Mesendoderm (in vitro differentiated cells): ENCODE measurements around the gene SPATA12.
A peak's percentile ranks its signal among the peaks of the same experiment; 100 is the strongest.

Experiments
- DNase-seq: peaks from one replicate; pipeline ENCODE4 v3.0.0; 2013
- H2AK5ac ChIP-seq: 2 replicates; pipeline ENCODE4 v1.6.1; 2013; ENCODE audit warnings: low read length, inconsistent platforms
- H2BK120ac ChIP-seq: 2 replicates; pipeline ENCODE4 v1.6.1; 2013; ENCODE audit warnings: low read depth, mild to moderate bottlenecking, low read length, moderate library complexity, mixed read lengths
- H2BK15ac ChIP-seq: replicated peaks from 2 replicates; pipeline ENCODE4 v1.6.1; 2013; ENCODE audit warnings: low read depth, mild to moderate bottlenecking, moderate library complexity
- H2BK5ac ChIP-seq: 2 replicates; pipeline ENCODE4 v1.6.1; 2013; ENCODE audit warnings: low read length, inconsistent platforms
- H3K18ac ChIP-seq: 2 replicates; pipeline ENCODE4 v1.6.1; 2013; ENCODE audit warnings: mild to moderate bottlenecking, low read length, mixed read lengths
- H3K23ac ChIP-seq: one replicate; pipeline ENCODE4 v1.6.1; 2013; ENCODE audit warnings: low read length
- H3K27ac ChIP-seq: 2 replicates; pipeline ENCODE4 v1.5.1; 2013; ENCODE audit warnings: low read depth, mild to moderate bottlenecking, inconsistent platforms, low read length, moderate library complexity
- H3K27me3 ChIP-seq: 2 replicates; pipeline ENCODE4 v1.6.1; 2013; ENCODE audit warnings: low read length, control low read depth, mild to moderate bottlenecking, inconsistent platforms; ENCODE audit not compliant: insufficient read depth, poor library complexity
- H3K36me3 ChIP-seq: 2 replicates; pipeline ENCODE4 v1.6.1; 2013; ENCODE audit warnings: low read length, inconsistent platforms; ENCODE audit not compliant: control insufficient read depth, insufficient read depth
- H3K4ac ChIP-seq: one replicate; pipeline ENCODE4 v1.6.1; 2013; ENCODE audit warnings: low read depth, mild to moderate bottlenecking, low read length, moderate library complexity
- H3K4me1 ChIP-seq: 2 replicates; pipeline ENCODE4 v1.6.1; 2013; ENCODE audit warnings: low read depth, low read length, inconsistent platforms; ENCODE audit not compliant: control insufficient read depth
- H3K4me2 ChIP-seq: 2 replicates; pipeline ENCODE4 v1.6.1; 2013; ENCODE audit warnings: low read length
- H3K4me3 ChIP-seq: 2 replicates; pipeline ENCODE4 v1.5.1; 2013; ENCODE audit warnings: mild to moderate bottlenecking, low read length
- H3K56ac ChIP-seq: one replicate; pipeline ENCODE4 v1.6.1; 2013; ENCODE audit warnings: low read length
- H3K79me1 ChIP-seq: 2 replicates; pipeline ENCODE4 v1.6.1; 2013; ENCODE audit warnings: low read length, inconsistent platforms
- H3K79me2 ChIP-seq: 2 replicates; pipeline ENCODE4 v1.6.1; 2013; ENCODE audit warnings: mild to moderate bottlenecking, low read length; ENCODE audit not compliant: control insufficient read depth, insufficient read depth
- H3K9ac ChIP-seq: 2 replicates; pipeline ENCODE4 v1.6.1; 2013; ENCODE audit warnings: low read length, inconsistent platforms
- H4K5ac ChIP-seq: one replicate; pipeline ENCODE4 v1.6.1; 2013; ENCODE audit warnings: low read length
- H4K8ac ChIP-seq: one replicate; pipeline ENCODE4 v1.6.1; 2013; ENCODE audit warnings: low read depth, mild to moderate bottlenecking, control low read depth, low read length, moderate library complexity
- WGBS: extraction: QIAGEN DNeasy Blood & Tissue Kit; methylation state at CpG from one replicate; pipeline ENCODE4 v1.1.7; 2013; ENCODE audit warnings: low lambda C conversion rate, missing lambda C conversion rate; ENCODE audit not compliant: insufficient coverage; ENCODE audit errors: extremely low coverage; 5-methylcytosine and 5-hydroxymethylcytosine counted together

SPATA12 gene

GRCh38 chr3:57089043-57089442, 28.6 kb downstream of the SPATA12 start:
- no peak for DNase-seq
- peaks cover 2% of the 10 kb centered on the region for H3K4me1 ChIP-seq
- H3K27me3 ChIP-seq: no peaks in the 10 kb centered on the region
- no peak overlapping the region for H4K5ac ChIP-seq
- no peak overlapping the region for H3K18ac ChIP-seq
- no peak overlapping the region for H2BK15ac ChIP-seq
- H4K8ac ChIP-seq: no peak overlapping the region
- H2AK5ac ChIP-seq: no peak overlapping the region
- H3K27ac ChIP-seq: no peak overlapping the region
- H2BK120ac ChIP-seq: no peak overlapping the region
- H3K36me3 ChIP-seq: no peaks in the 10 kb centered on the region
- H3K23ac ChIP-seq: no peak overlapping the region
- no peak overlapping the region for H2BK5ac ChIP-seq
- H3K56ac ChIP-seq: no peak overlapping the region
- H3K4me2 ChIP-seq: no peak overlapping the region
- no CpG with 5 or more reads among the region's 4 CpGs for WGBS
- H3K4ac ChIP-seq: no peak overlapping the region
- H3K4me3 ChIP-seq: no peak overlapping the region
- peaks cover 4% of the 10 kb centered on the region for H3K79me1 ChIP-seq
- no peak overlapping the region for H3K9ac ChIP-seq
- peaks cover 2% of the 10 kb centered on the region for H3K79me2 ChIP-seq

GRCh38 chr3:57091521-57092273, 31.2 kb downstream of the SPATA12 start:
- Histone ChIP-seq H3K9ac (no peak overlapping the region), H3K4me2 (no peak overlapping the region), H3K27me3 (no peaks in the 10 kb centered on the region), H3K56ac (no peak overlapping the region), H3K79me2 (peaks cover 4% of the 10 kb centered on the region), H2BK5ac (no peak overlapping the region), H3K23ac (no peak overlapping the region), H3K4ac (no peak overlapping the region), H3K79me1 (peaks cover 15% of the 10 kb centered on the region), H4K5ac (no peak overlapping the region), H2BK15ac (no peak overlapping the region), H3K4me1 (peaks cover 2% of the 10 kb centered on the region), H2AK5ac (no peak overlapping the region), H3K4me3 (no peak overlapping the region), H3K36me3 (peaks cover 5% of the 10 kb centered on the region), H3K18ac (no peak overlapping the region), H2BK120ac (no peak overlapping the region), H3K27ac (no peak overlapping the region), H4K8ac (no peak overlapping the region)
- WGBS: no CpG with 5 or more reads among the region's 3 CpGs
- DNase-seq: peak; percentile 81

DNA sequence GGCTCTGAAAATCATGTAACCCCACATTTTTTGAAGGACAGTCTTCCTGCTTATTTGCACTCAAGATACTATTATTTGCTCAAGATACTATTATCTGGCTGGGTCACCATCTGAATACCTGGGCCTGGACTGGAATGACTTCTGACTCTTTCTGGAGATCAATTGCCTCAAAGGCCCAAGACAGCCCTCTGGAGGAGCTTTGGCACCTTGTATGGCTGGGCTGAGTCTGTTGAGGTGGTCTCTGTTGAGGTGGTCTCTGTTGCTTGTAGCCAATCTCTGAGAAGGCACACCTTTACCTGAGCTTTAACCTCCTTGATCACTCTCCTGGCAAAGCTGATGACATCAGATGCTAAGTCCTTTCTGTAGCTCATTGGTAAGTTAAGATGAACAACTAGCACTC, 33.0 kb downstream of the SPATA12 start:
- Histone ChIP-seq H3K9ac (no peak overlapping the region), H3K36me3 (peaks cover 17% of the 10 kb centered on the region), H3K18ac (no peak overlapping the region), H3K27ac (no peak overlapping the region), H3K4me2 (no peak overlapping the region), H2AK5ac (no peak overlapping the region), H3K27me3 (no peaks in the 10 kb centered on the region), H3K56ac (no peak overlapping the region), H3K4me3 (no peak overlapping the region), H2BK5ac (no peak overlapping the region), H3K23ac (no peak overlapping the region), H3K79me2 (peaks cover 4% of the 10 kb centered on the region), H2BK120ac (no peak overlapping the region), H3K79me1 (peaks cover 21% of the 10 kb centered on the region), H3K4me1 (peaks cover 2% of the 10 kb centered on the region), H4K5ac (no peak overlapping the region), H3K4ac (no peak overlapping the region), H2BK15ac (no peak overlapping the region), H4K8ac (no peak overlapping the region)
- DNase-seq: no peak

DNA sequence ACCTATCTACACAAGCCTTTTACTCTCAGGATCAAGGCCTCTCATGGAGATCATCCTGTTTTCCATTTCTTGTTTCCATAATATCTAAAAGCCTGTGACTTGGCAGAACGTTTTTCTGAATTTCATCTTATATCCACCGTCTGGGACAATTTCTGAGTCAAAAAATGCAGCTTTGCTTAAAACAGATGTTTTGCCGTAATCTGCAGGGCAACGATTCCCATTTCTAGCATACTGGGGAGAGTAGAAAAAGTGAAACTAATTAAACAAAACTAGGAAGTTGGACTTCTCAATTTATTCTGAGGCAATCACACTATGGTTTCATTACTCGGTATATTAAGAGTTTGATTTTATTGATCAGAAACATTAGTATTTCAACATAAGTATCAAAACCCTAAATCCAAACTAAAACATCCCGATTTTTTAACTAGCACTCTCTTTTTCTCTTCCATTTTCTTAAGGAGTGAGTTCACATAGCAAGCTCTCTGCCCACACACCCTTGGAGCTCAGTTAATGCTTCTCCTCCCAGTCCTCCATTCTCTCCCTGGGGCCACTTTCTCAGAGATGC, 33.6 kb downstream of the SPATA12 start:
- Histone ChIP-seq H4K5ac (no peak overlapping the region), H3K36me3 (peaks cover 21% of the 10 kb centered on the region), H2BK5ac (no peak overlapping the region), H3K27me3 (no peaks in the 10 kb centered on the region), H2BK15ac (no peak overlapping the region), H3K56ac (no peak overlapping the region), H3K18ac (no peak overlapping the region), H3K4ac (no peak overlapping the region), H2BK120ac (no peak overlapping the region), H3K79me1 (peaks cover 23% of the 10 kb centered on the region), H3K4me1 (peaks cover 2% of the 10 kb centered on the region), H3K9ac (no peak overlapping the region), H3K23ac (no peak overlapping the region), H2AK5ac (no peak overlapping the region), H4K8ac (no peak overlapping the region), H3K79me2 (peaks cover 4% of the 10 kb centered on the region), H3K4me3 (no peak overlapping the region), H3K27ac (no peak overlapping the region), H3K4me2 (no peak overlapping the region)
- DNase-seq: no peak
- 100% methylated on average over 1 of the region's 6 CpGs for WGBS

GRCh38 chr3:57094575-57094974, 34.1 kb downstream of the SPATA12 start:
- H3K4me3 ChIP-seq: no peak overlapping the region
- no peak for DNase-seq
- no peak overlapping the region for H3K27ac ChIP-seq

DNA sequence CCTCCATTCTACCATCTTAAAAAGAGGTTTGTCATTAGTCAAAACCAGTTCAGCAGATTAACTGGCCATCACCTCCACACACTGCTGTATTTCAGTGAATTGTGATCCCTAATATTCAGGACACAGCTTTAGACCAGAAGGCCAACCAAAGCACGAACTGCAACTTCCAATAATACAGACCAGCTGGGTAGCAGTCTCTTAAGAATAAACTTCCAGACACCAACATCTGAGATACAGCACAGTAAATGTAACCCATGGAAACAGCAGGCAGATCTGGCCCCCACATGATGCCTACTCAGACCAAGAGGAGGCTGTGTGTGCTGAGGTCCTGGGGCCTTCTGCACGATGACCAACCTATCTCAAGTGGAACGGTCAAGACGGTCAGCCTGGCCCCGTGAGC, 34.9 kb downstream of the SPATA12 start:
- Histone ChIP-seq H3K4me2 (no peak overlapping the region), H3K36me3 (peaks cover 22% of the 10 kb centered on the region), H3K79me1 (peaks cover 23% of the 10 kb centered on the region), H3K27ac (no peak overlapping the region), H2BK15ac (no peak overlapping the region), H3K9ac (no peak overlapping the region), H4K8ac (no peak overlapping the region), H3K79me2 (peaks cover 4% of the 10 kb centered on the region), H3K4ac (no peak overlapping the region), H3K56ac (no peak overlapping the region), H4K5ac (no peak overlapping the region), H2BK120ac (no peak overlapping the region), H3K18ac (no peak overlapping the region), H2BK5ac (no peak overlapping the region), H3K4me3 (no peak overlapping the region), H2AK5ac (no peak overlapping the region), H3K27me3 (no peaks in the 10 kb centered on the region), H3K4me1 (peaks cover 2% of the 10 kb centered on the region), H3K23ac (no peak overlapping the region)
- WGBS: no CpG with 5 or more reads among the region's 5 CpGs
- no peak for DNase-seq

More at GRCh38 chr3:57094575-57094974, 34.1 kb downstream of the SPATA12 start:
- Histone ChIP-seq H2BK5ac (no peak overlapping the region), H3K36me3 (peaks cover 22% of the 10 kb centered on the region), H3K27me3 (no peaks in the 10 kb centered on the region), H2BK15ac (no peak overlapping the region), H3K9ac (no peak overlapping the region), H3K4ac (no peak overlapping the region), H4K8ac (no peak overlapping the region), H2AK5ac (no peak overlapping the region), H3K79me2 (peaks cover 4% of the 10 kb centered on the region), H3K79me1 (peaks cover 23% of the 10 kb centered on the region), H3K4me1 (peaks cover 2% of the 10 kb centered on the region), H3K4me2 (no peak overlapping the region), H3K23ac (no peak overlapping the region), H3K56ac (no peak overlapping the region), H2BK120ac (no peak overlapping the region), H4K5ac (no peak overlapping the region), H3K18ac (no peak overlapping the region)
- no CpG with 5 or more reads among the region's 4 CpGs for WGBS
